ENCODE results near the gene HIF3A.

GRCh38 chr19:46390121-46390858 lies 93.4 kb downstream of the HIF3A start:
- TF ChIP-seq EZH2 (IDR thresholded peaks at IDR 0.05; ENCODE audit: low read depth) (no peak), CTCF (conservative IDR thresholded peaks at IDR 0.05) (no peak)

Data from PC-9 (cell line).